Neural cell (in vitro differentiated cells): Measurements from ENCODE around the gene NAALADL1. TPM values are rescaled to one million over a fixed set of nuclear protein-coding genes. Genes with fewer than 3 reads are reported as not detected.

Experiments used
- H2AFZ ChIP-seq: fragments of 200-600, 300-800 bp; sonication (generic), shearing (Covaris generic); 2 replicates; pipeline ENCODE4 v1.6.0; 2014; ENCODE audit warnings: low read depth, mild to moderate bottlenecking, antibody characterized with exemption, low read length, moderate library complexity
- H3F3A ChIP-seq: fragments of 200-600 bp; shearing (Covaris generic); 2 replicates; pipeline ENCODE4 v1.6.1; 2016; ENCODE audit warnings: mild to moderate bottlenecking, moderate library complexity, mixed read lengths, antibody characterized with exemption, low read length; ENCODE audit not compliant: insufficient read depth, poor library complexity, severe bottlenecking
- H3K27ac ChIP-seq: fragments of 200-600, 300-800 bp; sonication (generic), shearing (Covaris generic); 2 replicates; pipeline ENCODE4 v1.5.1; 2014; ENCODE audit warnings: mild to moderate bottlenecking, low read length, moderate library complexity
- H3K27me3 ChIP-seq: fragments of 300-800, 200-600 bp; sonication (generic), shearing (Covaris generic); 2 replicates; pipeline ENCODE4 v1.6.0; 2014; ENCODE audit warnings: mild to moderate bottlenecking, low read depth, low read length, moderate library complexity; ENCODE audit not compliant: insufficient read depth
- H3K36me3 ChIP-seq: fragments of 300-800, 200-600 bp; sonication (generic), shearing (Covaris generic); 2 replicates; pipeline ENCODE4 v1.5.1; 2014; ENCODE audit warnings: mild to moderate bottlenecking, antibody characterized with exemption, low read length, moderate library complexity; ENCODE audit not compliant: insufficient read depth
- H3K4me2 ChIP-seq: fragments of 300-800, 200-600 bp; sonication (generic), shearing (Covaris generic); 2 replicates; pipeline ENCODE4 v1.6.0; 2014; ENCODE audit warnings: mild to moderate bottlenecking, low read length
- H3K4me3 ChIP-seq: fragments of 300-800, 200-600 bp; sonication (generic), shearing (Covaris generic); 2 replicates; pipeline ENCODE4 v1.5.1; 2014; ENCODE audit warnings: mild to moderate bottlenecking, low read length, moderate library complexity
- H3K79me2 ChIP-seq: fragments of 200-600 bp; shearing (Covaris generic); replicated peaks from 2 replicates; pipeline ENCODE4 v1.6.0; 2014; ENCODE audit warnings: mild to moderate bottlenecking, low read length, moderate library complexity; ENCODE audit not compliant: insufficient read depth
- H3K9ac ChIP-seq: fragments of 300-800, 200-600 bp; sonication (generic), shearing (Covaris generic); 2 replicates; pipeline ENCODE4 v1.6.1; 2016; ENCODE audit warnings: mild to moderate bottlenecking, low read length, mixed read lengths
- H3K9me2 ChIP-seq: fragments of 200-600 bp; shearing (Covaris generic); 2 replicates; pipeline ENCODE4 v1.6.1; 2016; ENCODE audit warnings: mild to moderate bottlenecking, low read length, mixed read lengths; ENCODE audit not compliant: insufficient read depth
- H3K9me3 ChIP-seq: fragments of 200-600, 300-800 bp; sonication (generic), shearing (Covaris generic); 2 replicates; pipeline ENCODE4 v1.6.1; 2016; ENCODE audit warnings: mild to moderate bottlenecking, mixed run types, low read length, moderate library complexity, mixed read lengths
- H4K20me1 ChIP-seq: fragments of 200-600 bp; shearing (Covaris generic); 2 replicates; pipeline ENCODE4 v1.6.1; 2016; ENCODE audit warnings: mild to moderate bottlenecking, mixed run types; ENCODE audit not compliant: insufficient read depth
- EP300 ChIP-seq: fragments of 450-650 bp; conservative IDR thresholded peaks from 2 replicates; pipeline ENCODE4 v1.6.1; 2014; ENCODE audit warnings: antibody characterized with exemption, mild to moderate bottlenecking, moderate library complexity; ENCODE audit not compliant: poor library complexity, severe bottlenecking
- EZH2 ChIP-seq: fragments of 200-600, 300-800 bp; shearing (Covaris generic), sonication (generic); IDR thresholded peaks from 2 replicates; pipeline ENCODE4 v1.6.1; 2014; ENCODE audit warnings: antibody characterized with exemption, low read length, borderline replicate concordance, mild to moderate bottlenecking; ENCODE audit not compliant: insufficient read depth, poor library complexity, severe bottlenecking
- MXI1 ChIP-seq: fragments of 450-650 bp; conservative IDR thresholded peaks from 2 replicates; pipeline ENCODE4 v1.6.1; 2014; ENCODE audit warnings: antibody characterized with exemption, mild to moderate bottlenecking; ENCODE audit not compliant: poor library complexity, severe bottlenecking
- POLR2AphosphoS5 ChIP-seq: IDR thresholded peaks from 2 replicates; pipeline ENCODE4 v1.6.1; 2012
- RAD21 ChIP-seq: fragments of 450-650 bp; conservative IDR thresholded peaks from 2 replicates; pipeline ENCODE4 v1.6.1; 2014; ENCODE audit warnings: antibody characterized with exemption, mild to moderate bottlenecking, moderate library complexity
- SMC3 ChIP-seq: fragments of 450-650 bp; conservative IDR thresholded peaks from 2 replicates; pipeline ENCODE4 v1.6.1; 2014; ENCODE audit warnings: antibody characterized with exemption, mild to moderate bottlenecking, moderate library complexity; ENCODE audit not compliant: poor library complexity
- TAF1 ChIP-seq: IDR thresholded peaks from 2 replicates; pipeline ENCODE4 v1.6.1; 2012; ENCODE audit warnings: low read depth
- polyA plus RNA-seq: library from polyadenylated mRNA; depleted of rRNA; stranded (reverse); fragments of >200 nt; gene quantifications from 2 replicates; pipeline ENCODE4 v1.2.3, GENCODE V29; 2014
- TF ChIP-seq, protein P1 (sequence below): fragments of 450-650 bp; IDR thresholded peaks from 2 replicates; pipeline ENCODE4 v1.5.1; 2014; ENCODE audit warnings: antibody characterized with exemption, mild to moderate bottlenecking, moderate library complexity; ENCODE audit not compliant: poor library complexity, severe bottlenecking
- TF ChIP-seq, protein P2 (sequence below): IDR thresholded peaks from 2 replicates; pipeline ENCODE4 v1.6.1; 2012; ENCODE audit warnings: borderline replicate concordance

Gene NAALADL1
- polyA plus RNA-seq, 1 donor from 2014 or later = not detected

- no peaks in the 10 kb centered on the region for H3K36me3 ChIP-seq
- H2AFZ ChIP-seq = no peak overlapping the region
- H3F3A ChIP-seq = no peaks in the 10 kb centered on the region
- no peak overlapping the region for H3K4me2 ChIP-seq
- TF ChIP-seq, protein P1, sequence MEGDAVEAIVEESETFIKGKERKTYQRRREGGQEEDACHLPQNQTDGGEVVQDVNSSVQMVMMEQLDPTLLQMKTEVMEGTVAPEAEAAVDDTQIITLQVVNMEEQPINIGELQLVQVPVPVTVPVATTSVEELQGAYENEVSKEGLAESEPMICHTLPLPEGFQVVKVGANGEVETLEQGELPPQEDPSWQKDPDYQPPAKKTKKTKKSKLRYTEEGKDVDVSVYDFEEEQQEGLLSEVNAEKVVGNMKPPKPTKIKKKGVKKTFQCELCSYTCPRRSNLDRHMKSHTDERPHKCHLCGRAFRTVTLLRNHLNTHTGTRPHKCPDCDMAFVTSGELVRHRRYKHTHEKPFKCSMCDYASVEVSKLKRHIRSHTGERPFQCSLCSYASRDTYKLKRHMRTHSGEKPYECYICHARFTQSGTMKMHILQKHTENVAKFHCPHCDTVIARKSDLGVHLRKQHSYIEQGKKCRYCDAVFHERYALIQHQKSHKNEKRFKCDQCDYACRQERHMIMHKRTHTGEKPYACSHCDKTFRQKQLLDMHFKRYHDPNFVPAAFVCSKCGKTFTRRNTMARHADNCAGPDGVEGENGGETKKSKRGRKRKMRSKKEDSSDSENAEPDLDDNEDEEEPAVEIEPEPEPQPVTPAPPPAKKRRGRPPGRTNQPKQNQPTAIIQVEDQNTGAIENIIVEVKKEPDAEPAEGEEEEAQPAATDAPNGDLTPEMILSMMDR = no peak
- TF ChIP-seq SMC3 (no peak), TAF1 (no peak), EZH2 (no peak), RAD21 (no peak), MXI1 (no peak), EP300 (no peak), POLR2AphosphoS5 (no peak)
- TF ChIP-seq, protein P2, sequence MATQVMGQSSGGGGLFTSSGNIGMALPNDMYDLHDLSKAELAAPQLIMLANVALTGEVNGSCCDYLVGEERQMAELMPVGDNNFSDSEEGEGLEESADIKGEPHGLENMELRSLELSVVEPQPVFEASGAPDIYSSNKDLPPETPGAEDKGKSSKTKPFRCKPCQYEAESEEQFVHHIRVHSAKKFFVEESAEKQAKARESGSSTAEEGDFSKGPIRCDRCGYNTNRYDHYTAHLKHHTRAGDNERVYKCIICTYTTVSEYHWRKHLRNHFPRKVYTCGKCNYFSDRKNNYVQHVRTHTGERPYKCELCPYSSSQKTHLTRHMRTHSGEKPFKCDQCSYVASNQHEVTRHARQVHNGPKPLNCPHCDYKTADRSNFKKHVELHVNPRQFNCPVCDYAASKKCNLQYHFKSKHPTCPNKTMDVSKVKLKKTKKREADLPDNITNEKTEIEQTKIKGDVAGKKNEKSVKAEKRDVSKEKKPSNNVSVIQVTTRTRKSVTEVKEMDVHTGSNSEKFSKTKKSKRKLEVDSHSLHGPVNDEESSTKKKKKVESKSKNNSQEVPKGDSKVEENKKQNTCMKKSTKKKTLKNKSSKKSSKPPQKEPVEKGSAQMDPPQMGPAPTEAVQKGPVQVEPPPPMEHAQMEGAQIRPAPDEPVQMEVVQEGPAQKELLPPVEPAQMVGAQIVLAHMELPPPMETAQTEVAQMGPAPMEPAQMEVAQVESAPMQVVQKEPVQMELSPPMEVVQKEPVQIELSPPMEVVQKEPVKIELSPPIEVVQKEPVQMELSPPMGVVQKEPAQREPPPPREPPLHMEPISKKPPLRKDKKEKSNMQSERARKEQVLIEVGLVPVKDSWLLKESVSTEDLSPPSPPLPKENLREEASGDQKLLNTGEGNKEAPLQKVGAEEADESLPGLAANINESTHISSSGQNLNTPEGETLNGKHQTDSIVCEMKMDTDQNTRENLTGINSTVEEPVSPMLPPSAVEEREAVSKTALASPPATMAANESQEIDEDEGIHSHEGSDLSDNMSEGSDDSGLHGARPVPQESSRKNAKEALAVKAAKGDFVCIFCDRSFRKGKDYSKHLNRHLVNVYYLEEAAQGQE = no peak
- no peak overlapping the region for H3K27ac ChIP-seq
- H3K9me3 ChIP-seq = no peaks in the 10 kb centered on the region
- no peaks in the 10 kb centered on the region for H3K9me2 ChIP-seq
- H3K79me2 ChIP-seq = no peaks in the 10 kb centered on the region
- no peaks in the 10 kb centered on the region for H3K27me3 ChIP-seq
- no peaks in the 10 kb centered on the region for H4K20me1 ChIP-seq
- H3K9ac ChIP-seq = no peak overlapping the region
- no peak overlapping the region for H3K4me3 ChIP-seq
Measured at GRCh38 chr11:65021509-65021908, 36.8 kb downstream of the NAALADL1 start.

GRCh38 chr11:65021003-65021402 is 37.4 kb downstream of the NAALADL1 start:
- Histone ChIP-seq H3K4me3 (no peak overlapping the region), H3K27me3 (no peaks in the 10 kb centered on the region), H3K27ac (no peak overlapping the region), H3K36me3 (no peaks in the 10 kb centered on the region), H3F3A (no peaks in the 10 kb centered on the region), H3K9me3 (no peaks in the 10 kb centered on the region), H3K9me2 (no peaks in the 10 kb centered on the region), H3K79me2 (no peaks in the 10 kb centered on the region), H3K9ac (no peak overlapping the region), H4K20me1 (no peaks in the 10 kb centered on the region), H2AFZ (no peak overlapping the region), H3K4me2 (no peak overlapping the region)
- TF ChIP-seq MXI1 = no peak
- no peak for TF ChIP-seq EP300
- TF ChIP-seq TAF1 = no peak
- TF ChIP-seq, protein P1 = no peak
- no peak for TF ChIP-seq RAD21
- TF ChIP-seq POLR2AphosphoS5 = no peak
- no peak for TF ChIP-seq EZH2
- TF ChIP-seq SMC3 = no peak
- TF ChIP-seq, protein P2 = no peak
